Measurements from ENCODE around the gene SMOC2.

GRCh38 chr6:168554472-168554871 is 113.5 kb downstream of the SMOC2 start:
- TF ChIP-seq CTCF (IDR thresholded peaks at IDR 0.05 in 2 of 3, conservative IDR thresholded peaks at IDR 0.05 in 1 of 3; ENCODE audit: borderline replicate concordance in 1 of 3, insufficient read depth in 1 of 3, low read depth in 2 of 3, low read length in 2 of 3) (no peak), POLR2AphosphoS5 (IDR thresholded peaks at IDR 0.05; ENCODE audit: low read depth, low read length) (no peak), ELF1 (IDR thresholded peaks at IDR 0.05; ENCODE audit: borderline replicate concordance, low read depth) (no peak), EZH2 (IDR thresholded peaks at IDR 0.05) (no peak), POLR2A (IDR thresholded peaks at IDR 0.05; ENCODE audit: borderline replicate concordance, extremely low read depth, insufficient read depth, insufficient read length) (no peak), MAX (IDR thresholded peaks at IDR 0.05) (no peak), SP1 (IDR thresholded peaks at IDR 0.05; ENCODE audit: low read depth) (no peak), EGR1 (IDR thresholded peaks at IDR 0.05; ENCODE audit: low read depth) (no peak)
